Ishikawa (cell line): ENCODE data around the gene RGS9.

Experiments
- CREB1 ChIP-seq: IDR thresholded peaks from 2 replicates; pipeline ENCODE4 v1.6.1; 2012; ENCODE audit warnings: low read depth
- MAX ChIP-seq: IDR thresholded peaks from 2 replicates; pipeline ENCODE4 v1.6.1; 2012

GRCh38 chr17:65218261-65218660 lies 81.1 kb downstream of the RGS9 start:
- TF ChIP-seq CREB1 = no peak
- no peak for TF ChIP-seq MAX
